Ammon's horn (tissue), 1 donor: ENCODE results near the gene ITGB3BP.
"Not testable (repeated sequence)": the region's sequence is repeated elsewhere in the genome, so short reads cannot be mapped to it uniquely, and the experiment has no call there.

ENCODE experiments used
- DNase-seq: peaks from one replicate; pipeline ENCODE4 v3.0.0-alpha.2; 2016; ENCODE audit warnings: low spot score

Gene ITGB3BP

DNA sequence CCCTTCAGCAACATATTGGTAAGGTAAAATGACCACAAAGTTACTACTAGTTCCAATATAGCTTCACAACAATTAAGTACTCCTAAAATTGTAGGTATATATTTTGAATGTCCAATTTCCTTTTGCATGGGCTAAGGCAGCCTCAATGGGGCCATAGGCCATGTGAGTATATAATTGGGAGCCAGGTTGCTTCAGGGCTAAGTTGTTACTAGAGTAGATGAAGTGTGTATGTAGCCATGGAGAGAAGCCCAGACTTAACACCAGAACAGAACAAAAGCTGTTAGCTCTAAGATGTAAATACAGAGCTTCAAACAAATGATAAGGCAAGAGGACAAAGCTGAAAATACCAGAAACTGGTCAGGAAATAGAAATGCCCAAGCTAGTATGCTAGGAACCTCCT lies 16.2 kb downstream of the ITGB3BP start:
- DNase-seq, result no peak

- no peak for DNase-seq
These were observed 21.8 kb downstream of the ITGB3BP start for GRCh38 chr1:63501256-63501655.

DNA sequence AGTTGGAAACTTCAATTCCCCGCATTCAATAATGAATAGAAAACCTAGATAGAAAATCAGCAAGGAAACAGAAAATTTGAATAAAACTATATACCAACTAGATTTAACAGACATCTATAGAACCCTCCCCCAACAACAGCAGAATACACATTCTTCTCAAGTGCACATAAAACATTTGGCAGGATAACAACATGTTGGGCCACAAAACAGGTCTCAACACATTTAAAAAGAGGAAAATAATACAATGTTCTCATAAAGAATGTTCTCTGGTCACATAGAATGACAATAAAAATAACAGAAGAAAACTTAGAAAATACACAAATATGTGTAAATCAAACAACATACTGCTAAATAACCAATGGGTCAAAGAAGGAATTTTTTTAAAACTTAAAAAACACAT lies 24.9 kb downstream of the ITGB3BP start:
- no peak for DNase-seq

- no peak for DNase-seq
These were observed 25.4 kb downstream of the ITGB3BP start for GRCh38 chr1:63497577-63497976.

DNA sequence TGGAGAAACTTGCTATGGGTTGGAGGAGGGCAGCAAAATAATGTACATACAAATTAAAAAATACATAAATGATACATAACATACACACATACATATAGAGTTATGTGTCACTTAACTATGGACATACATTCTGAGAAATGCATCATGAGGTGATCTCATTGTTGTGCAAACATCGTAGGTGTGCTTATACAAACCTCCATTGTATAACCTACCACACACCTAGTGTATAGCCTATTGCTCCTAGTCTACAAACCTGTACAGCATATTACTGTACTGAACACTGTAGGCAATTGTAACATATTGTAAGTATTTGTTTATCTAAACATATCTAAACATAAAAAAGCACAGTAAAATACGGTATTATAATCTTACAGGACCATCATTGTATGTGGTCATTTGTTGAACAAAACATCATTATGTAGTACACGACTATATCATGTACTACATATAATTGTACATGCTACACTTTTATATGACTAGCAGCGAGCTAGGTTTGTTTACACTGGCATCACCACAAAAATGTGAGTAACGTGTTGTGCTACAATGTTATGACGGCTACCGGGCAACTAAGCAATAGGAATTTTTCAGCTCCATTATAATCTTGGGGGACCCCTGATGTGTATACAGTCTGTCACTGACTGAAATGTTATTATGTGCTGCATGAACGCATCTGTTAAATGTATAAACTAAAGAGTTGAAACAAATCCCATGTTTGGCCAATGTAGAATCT lies 35.5 kb downstream of the ITGB3BP start:
- no peak for DNase-seq

DNA sequence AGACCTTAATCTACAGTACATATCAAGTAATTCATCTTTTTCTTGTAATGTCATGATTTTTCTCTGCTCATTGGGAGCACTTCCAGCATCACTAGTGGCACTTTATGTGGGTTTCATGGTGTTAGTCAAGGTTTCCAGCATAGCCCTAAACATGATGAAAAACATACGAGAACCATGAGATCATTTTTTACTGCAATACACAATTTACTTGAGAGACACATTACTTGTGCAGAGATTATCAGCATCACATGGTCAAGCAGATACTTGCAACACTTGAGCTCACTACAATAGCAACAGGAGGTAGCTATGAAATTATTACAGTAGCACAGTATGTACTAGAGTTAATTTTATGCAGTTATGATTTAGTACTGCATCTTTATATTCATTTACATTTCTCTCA lies 36.4 kb downstream of the ITGB3BP start:
- DNase-seq, result no peak

GRCh38 chr1:63480057-63480456 lies 43.0 kb downstream of the ITGB3BP start:
- DNase-seq, result no peak

DNA sequence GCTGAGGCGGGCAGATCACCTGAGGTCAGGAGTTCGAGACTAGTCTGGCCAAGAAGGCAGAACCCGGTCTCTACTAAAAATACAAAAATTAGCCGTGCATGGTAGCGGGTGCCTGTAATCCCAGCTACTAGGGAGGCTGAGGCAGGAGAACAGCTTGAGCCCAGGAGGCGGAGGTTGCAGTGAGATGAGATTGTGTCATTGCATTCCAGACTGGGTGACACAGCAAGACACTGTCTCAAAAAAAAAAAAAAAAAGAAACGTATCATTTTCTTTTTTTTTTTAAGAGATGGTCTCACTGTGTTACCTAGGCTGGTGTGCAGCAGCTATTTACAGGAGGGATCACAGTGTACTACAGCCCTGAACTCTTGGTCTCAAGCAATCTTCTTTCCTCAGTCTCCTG lies 47.3 kb downstream of the ITGB3BP start:
- DNase-seq, result no peak

DNA sequence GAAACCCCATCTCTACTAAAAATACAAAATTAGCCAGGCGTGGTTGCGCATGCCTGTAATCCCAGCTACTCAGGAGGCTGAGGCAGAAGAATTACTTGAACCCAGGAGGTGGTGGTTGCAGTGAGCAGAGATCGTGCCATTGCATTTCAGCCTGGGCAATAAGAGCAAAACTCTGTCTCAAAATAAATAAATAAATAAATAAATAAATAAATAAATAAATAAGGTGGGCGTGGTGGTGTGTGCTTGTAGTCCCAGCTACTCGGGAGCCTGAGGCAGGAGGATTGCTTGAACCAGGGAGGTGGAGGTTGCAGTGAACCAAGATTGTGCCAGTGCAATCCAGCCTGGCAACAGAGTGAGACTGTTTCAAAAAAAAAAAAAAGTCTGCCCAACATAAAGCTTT lies 54.3 kb downstream of the ITGB3BP start:
- not testable (repeated sequence) for DNase-seq

DNA sequence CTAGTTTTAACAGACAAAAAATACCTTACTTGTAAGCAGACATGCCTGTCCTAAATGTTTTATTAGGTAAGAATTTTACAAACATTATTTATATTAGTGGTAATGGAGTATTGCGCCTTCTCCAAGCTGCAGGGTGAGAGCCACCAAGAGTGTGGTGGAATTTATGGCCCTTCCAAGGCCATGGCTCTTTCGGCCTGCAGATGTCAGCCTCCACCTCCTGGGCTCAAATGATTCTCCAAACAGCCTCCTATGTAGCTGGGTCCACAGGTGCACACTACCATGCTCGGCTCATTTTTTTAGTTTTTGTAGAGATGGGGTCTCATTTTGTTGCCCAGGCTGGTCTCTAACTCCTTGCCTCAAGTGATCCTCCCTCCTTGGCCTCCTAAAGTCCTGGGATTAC lies 56.3 kb downstream of the ITGB3BP start:
- DNase-seq, result no peak

DNA sequence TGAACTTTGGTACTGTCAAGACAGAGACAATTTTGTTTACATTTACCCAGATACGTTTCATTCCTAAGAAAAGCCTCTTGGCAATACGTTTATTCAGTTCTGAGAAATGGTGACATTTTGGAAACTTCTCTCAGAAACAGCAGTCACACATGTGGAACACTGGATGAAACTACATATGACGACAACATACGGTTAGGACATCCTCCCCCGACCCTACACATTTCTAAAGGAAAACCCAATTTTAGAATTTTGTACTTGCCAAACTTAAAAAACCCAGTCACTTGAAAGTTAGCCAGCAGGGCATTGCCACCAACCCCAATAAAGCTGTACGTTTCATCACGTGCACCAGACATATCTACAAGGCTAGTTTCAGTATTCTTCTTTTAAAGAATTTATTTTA lies 56.8 kb downstream of the ITGB3BP start:
- no peak for DNase-seq

DNA sequence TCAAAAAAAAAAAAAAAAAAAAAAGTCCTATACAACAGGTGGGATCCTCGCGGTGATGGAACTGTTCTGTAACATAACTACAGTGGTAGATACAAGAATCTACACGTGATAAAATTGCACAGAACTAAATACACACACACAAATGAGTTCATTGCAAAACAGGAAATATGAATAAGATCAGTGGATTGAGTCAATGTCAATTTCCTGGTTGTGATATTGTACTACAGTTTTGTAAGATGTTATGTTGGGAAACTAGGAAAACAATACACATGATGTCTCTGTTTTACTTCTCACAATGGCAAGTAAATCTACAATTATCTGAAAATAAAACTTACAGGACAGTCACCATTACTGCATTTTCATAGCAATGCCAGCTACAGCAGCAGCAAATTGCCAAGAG lies 59.8 kb downstream of the ITGB3BP start:
- no peak for DNase-seq

GRCh38 chr1:63461661-63462230 lies 61.3 kb downstream of the ITGB3BP start:
- no peak for DNase-seq

DNA sequence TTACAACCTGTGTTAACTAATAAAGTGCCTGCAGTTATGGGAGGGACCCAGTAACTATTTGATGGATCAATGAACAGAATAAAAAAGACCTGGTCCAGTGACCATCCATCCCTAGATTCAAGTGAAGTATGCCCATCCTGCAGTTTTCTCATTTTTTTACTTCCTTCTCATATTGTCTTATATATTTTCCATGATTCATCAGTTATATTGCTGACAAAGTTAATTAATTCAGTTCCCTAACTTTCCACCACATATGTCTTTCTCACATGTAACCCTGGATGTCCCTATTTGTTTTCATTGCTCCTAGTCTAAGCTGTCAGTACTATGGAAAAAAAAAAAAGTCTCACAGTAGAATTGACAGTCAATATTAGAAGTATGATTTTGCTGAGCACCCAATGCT lies 64.3 kb downstream of the ITGB3BP start:
- DNase-seq, result no peak

- no peak for DNase-seq
These were observed 68.8 kb downstream of the ITGB3BP start for GRCh38 chr1:63454269-63454668.

- DNase-seq, result no peak
These were observed 69.8 kb downstream of the ITGB3BP start for GRCh38 chr1:63453232-63453631.

- no peak for DNase-seq
These were observed 72.6 kb downstream of the ITGB3BP start for GRCh38 chr1:63450416-63450815.

- no peak for DNase-seq
These were observed 74.2 kb downstream of the ITGB3BP start for GRCh38 chr1:63448731-63449246.

GRCh38 chr1:63442141-63442475 lies 80.9 kb downstream of the ITGB3BP start:
- no peak for DNase-seq

GRCh38 chr1:63435161-63435560 lies 87.9 kb downstream of the ITGB3BP start:
- no peak for DNase-seq

DNA sequence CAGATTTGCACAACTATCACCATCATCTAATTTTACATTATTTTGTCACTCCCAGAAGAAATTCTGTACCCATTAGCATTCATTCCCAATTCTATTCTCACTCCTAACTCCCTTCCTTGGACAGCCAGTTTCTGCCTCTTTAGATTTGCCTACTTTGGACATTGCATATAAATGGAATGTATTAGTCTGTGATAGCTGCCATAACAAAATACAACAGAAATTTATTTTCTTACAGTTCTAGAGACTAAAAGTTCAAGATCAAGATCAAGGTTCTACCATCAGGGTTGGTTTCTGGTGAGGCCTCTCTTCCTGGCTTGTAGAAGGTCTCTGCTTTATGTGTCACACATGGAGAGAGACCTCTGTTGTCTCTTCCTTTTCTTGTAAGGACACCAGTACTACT lies 93.7 kb downstream of the ITGB3BP start:
- no peak for DNase-seq

DNA sequence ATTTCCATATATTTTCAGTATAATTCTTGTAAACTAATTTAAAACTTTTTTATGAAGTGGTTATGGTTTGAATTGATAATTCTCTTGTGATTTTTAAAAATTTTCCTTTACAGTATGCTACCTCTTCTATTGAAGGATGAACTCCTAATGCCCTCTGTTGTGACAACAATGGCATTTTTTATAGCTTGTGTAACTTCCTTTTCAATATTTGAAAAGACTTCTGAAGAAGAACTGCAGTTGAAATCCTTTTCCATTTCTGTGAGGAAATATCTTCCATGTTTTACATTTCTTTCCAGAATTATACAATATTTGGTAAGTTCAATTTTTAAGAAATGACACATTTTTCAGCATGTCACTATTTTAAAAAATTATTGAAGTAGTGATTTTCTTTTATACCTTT lies 94.2 kb downstream of the ITGB3BP start:
- no peak for DNase-seq

GRCh38 chr1:63423649-63424048 lies 99.4 kb downstream of the ITGB3BP start:
- no peak for DNase-seq

DNA sequence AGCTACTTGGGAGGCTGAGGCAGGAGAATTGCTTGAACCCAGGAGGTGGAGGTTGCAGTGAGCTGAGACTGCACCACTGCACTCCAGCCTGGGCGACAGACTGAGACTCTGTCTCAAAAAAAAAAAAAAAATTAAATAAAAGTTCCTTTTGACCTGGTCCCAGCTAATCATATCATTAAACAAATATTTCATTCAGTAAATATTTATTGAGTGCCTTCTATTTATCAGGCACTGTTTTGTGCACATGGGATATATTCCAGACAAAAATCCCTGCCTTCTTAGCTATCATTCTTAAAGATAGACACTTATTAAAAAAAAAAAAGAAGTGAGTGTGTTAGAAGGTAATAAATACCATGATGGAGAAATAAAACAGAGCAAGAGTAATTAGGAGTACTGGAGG lies 102.3 kb downstream of the ITGB3BP start:
- DNase-seq, result not testable (repeated sequence)
